ENCODE results near the gene JUNB.

JUNB gene

DNA sequence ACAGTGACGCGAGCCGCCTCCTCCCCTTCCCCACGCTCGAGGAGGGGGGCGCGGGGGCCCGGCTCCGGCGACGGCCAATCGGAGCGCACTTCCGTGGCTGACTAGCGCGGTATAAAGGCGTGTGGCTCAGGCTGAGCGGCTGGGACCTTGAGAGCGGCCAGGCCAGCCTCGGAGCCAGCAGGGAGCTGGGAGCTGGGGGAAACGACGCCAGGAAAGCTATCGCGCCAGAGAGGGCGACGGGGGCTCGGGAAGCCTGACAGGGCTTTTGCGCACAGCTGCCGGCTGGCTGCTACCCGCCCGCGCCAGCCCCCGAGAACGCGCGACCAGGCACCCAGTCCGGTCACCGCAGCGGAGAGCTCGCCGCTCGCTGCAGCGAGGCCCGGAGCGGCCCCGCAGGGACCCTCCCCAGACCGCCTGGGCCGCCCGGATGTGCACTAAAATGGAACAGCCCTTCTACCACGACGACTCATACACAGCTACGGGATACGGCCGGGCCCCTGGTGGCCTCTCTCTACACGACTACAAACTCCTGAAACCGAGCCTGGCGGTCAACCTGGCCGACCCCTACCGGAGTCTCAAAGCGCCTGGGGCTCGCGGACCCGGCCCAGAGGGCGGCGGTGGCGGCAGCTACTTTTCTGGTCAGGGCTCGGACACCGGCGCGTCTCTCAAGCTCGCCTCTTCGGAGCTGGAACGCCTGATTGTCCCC, at the start of gene JUNB:
Gene JUNB, plus strand, starts transcription at position 142 of the 706 bp plus-strand sequence. Its CDS starts 286 bp downstream, at position 428.
- DNase-seq = peak; percentile 92

DNA sequence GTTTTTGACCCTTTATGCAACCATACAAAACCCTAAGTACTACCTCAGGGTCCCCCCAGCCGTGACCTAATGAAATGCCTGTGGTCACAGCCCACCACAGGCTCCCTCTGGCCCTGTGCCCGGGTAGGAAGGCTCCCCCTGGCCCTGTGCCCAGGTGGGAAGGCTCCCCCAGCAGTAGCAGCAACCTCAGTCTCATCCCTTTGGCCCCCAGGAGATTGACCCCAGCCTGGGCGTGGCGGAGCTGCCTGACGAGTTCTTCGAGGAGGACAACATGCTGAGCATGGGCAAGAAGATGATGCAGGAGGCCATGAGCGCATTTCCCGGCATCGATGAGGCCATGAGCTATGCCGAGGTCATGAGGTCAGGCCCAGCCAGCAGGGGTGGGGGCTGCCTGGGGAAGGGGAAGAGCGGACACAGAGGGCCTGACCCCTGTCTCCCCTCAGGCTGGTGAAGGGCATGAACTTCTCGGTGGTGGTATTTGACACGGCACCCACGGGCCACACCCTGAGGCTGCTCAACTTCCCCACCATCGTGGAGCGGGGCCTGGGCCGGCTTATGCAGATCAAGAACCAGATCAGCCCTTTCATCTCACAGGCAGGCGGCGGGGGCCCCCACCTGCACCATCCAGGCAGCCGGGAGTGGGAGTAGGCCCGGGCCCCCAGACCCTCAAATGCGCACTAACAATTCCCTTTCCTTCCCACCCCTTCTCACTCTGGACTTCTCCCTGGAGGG, 46.0 kb upstream of the JUNB start:
- no peak for DNase-seq

DNA sequence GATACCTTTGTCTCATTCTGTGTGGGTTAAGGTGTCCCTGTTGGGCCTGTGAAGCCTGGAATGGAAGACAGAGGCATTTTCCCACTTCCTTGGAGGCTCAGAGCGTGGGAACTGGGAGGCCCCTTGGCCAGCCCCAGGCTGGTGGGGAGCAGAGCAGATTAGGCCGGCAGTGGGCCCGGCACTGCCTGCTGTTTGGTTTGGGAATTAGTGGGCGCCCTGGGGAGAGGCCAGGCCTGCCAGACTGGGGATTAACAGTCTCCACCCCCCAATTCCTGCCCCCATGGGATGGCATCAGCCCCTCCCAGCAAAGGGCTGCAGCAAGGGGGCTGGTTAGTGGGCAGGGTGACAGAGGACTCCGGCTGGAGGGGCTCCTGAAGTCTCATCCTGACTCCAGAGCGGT, 42.8 kb upstream of the JUNB start:
- DNase-seq = no peak

DNA sequence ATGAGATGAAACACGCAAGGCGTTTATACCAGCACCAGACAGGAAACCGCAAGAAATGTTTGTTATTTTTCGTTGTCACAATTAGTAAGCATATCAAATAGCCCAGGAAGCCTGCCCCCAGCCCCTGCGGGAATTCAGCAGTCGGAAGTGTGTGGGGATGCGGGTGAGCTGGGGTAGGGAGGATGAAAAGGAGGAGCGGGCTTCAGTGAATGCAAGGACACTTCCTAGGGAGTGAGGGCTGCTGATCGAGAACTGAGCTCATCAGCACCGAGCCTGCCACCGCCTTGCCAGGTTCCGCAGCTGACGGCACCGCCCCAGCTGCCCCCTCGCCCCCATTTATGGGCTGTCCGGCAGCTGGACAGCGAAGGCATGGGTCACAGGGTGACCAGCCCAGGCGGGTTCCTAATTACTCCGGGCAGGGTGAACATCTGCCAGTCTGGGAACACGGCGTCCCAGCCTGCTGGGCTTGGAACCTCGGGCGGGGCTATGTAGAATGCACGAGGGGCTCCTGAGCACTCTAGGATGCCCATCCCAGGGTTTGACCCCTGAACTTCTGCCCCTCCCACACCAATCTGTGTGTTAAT, 41.3 kb upstream of the JUNB start:
- DNase-seq = no peak

DNA sequence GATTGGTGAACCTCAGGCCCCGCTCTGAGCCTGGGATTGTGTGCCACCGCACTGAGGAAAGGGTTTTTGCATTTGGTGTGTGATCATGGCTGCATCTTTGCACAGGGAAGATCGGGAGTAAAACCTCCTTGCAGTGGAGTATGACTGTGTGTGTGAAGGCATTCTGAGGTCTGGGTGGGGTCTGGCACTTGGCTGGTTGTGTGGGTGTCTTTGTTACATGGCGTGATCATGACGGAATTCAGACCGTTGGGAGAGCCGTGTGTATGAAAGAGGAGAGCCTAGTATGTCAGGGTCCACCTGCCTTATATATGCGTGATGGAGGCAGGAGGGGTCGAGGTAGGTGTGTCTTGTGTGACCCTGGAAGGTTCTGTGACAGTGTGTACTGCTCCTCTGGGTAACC, 40.4 kb upstream of the JUNB start:
- DNase-seq = no peak

DNA sequence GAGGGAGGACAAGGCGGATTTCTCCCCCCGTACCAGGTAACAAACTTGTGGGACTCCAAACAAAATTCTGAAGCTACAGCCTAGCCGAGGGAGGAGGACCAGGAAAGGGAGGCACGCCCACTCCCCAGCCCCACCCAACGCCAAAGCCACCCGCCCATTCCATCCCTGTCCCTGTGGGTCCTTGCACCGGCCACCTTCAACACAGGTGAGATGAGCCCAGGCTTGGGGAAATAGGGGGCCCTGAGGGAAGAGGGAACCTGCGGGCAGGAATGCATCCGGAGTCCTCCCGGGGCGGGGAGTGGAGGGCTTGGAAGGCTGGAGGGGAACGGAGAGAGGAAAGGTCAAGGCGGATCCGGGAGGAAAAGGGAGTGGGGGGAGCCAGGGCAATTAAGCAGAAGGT, 39.7 kb upstream of the JUNB start, which contains the start of gene BEST2:
Gene BEST2, plus strand, starts transcription at position 157 of the 400 bp plus-strand sequence. CDS start 802 bp downstream, outside the sequence.
- no peak for DNase-seq

DNA sequence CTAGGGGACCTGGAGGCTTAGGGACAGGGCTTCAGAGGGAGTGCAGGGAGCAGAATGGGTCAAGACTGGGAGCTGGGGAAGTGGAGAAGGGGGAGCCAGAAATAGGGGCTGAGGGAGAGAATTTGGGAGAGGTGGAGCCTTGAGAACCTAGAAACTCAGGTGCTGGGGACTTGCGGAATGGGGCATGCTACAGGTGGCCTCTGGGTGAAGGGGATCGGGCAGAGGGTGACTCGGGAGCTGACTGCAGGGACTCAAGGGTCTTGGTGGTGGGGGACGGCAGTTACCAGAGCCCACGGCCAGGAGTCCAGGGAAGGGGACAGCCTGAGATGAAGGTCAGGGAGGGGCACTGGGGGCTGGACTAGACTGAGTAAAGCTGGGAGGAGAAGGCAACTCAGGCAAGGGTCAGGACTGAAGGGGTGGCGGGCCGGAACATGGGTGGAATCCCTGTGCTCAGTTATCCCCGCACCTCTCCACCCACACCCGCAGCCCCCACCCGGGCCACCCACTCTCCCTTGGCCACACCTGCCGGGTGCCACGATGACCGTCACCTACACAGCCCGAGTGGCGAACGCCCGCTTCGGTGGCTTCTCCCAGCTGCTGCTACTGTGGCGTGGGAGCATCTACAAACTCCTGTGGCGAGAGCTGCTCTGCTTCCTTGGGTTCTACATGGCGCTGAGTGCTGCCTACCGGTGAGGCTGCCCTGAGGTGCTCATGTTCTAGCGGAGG, 39.1 kb upstream of the JUNB start:
- no peak for DNase-seq

DNA sequence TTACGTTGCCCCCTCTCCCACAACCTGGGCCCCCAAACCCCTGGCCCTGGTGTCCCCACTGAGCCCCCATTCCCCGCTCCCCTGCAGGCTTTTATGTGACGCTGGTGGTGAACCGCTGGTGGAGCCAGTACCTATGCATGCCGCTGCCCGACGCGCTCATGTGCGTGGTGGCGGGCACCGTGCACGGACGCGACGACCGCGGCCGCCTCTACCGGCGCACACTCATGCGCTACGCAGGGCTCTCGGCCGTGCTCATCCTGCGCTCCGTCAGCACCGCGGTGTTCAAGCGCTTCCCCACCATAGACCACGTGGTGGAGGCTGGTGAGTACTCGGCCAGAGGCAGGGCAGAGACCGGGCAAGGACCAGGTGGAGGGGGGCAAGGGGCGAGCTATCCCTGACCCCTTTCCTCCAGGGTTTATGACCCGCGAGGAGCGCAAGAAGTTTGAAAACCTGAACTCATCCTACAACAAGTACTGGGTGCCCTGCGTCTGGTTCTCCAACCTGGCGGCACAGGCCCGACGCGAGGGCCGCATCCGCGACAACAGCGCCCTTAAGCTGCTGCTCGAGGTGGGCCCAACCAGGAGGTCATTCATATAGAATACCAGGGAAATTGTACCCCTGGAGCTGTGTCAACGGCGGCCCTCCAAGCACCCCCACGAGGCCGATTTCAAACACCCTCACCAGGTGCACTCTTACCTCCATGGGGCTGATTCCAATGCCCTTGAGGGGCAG, 36.7 kb upstream of the JUNB start:
- DNase-seq = no peak

DNA sequence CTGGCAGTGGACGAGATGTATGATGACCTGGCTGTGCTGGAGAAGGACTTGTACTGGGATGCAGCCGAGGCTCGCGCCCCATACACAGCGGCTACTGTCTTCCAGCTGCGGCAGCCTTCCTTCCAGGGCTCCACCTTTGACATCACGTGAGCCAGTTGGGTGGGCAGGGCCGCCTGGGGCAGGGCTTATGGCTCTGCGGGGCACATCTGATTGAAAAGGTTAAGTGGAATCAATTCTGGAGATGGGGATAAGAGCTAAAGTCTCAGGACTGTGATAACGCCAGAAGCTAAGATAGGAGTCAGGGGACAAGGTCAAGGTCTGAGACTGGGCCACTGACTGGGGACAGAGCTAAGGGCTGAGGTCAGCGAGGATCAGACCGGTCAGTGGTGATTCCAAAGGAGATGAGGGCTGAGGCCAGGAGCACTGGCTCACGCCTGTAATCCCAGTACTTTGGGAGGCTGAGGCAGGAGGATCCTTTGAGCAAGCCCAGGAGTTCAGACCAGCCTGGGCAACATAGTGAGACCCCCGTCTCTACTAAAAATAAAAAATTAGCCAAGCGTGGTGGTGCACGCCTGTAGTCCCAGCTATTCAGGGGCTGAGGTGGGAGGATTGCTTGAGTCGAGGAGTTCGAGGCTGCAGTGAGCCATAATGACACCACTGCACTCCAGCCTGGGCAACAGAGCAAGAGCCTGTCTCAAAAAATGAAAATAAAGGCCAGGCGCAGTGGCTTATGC, 35.0 kb upstream of the JUNB start:
- DNase-seq = no peak

DNA sequence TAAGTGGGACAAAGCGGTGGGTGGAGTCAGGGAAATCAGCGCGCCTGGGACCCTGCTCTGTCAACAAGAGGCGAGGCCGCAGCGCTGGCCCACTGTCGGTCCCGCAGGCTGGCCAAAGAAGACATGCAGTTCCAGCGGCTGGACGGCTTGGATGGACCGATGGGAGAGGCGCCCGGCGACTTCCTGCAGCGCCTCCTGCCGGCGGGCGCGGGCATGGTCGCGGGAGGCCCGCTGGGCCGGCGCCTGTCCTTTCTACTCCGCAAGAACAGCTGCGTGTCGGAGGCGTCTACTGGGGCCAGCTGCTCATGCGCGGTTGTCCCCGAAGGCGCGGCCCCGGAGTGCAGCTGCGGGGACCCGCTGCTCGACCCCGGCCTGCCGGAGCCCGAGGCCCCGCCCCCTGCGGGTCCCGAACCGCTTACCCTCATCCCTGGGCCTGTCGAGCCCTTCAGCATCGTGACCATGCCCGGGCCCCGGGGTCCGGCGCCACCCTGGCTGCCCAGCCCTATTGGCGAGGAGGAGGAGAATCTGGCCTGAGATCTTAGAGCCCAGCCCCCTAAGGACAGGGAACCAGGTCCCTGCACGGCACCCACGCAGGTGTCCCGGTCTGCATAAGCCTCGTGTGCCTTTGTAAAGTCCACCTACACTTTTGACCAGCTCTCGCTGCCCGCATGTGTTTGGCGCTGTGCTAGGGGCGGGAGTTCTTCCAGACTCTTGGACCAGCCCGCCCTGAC, 33.6 kb upstream of the JUNB start:
- DNase-seq = peak; percentile 65

DNA sequence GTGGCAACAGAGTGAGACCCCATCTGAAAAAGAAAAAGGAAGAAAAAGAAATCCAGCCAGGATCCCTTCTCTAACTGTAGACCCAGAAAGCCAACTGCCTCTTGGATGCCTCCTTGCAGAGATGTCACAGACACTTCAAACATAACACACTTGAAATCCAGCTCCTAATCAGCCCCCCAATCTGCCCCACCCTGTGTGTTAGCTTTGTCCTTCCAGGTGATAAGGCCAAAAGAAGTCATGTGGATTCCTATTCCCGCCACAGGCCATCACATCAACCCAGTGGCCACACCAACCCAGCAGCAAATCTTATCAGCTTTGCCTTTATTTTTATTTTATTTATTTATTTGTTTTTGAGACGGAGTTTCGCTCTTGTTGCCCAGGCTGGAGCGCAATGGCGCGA, 31.6 kb upstream of the JUNB start:
- no peak for DNase-seq

DNA sequence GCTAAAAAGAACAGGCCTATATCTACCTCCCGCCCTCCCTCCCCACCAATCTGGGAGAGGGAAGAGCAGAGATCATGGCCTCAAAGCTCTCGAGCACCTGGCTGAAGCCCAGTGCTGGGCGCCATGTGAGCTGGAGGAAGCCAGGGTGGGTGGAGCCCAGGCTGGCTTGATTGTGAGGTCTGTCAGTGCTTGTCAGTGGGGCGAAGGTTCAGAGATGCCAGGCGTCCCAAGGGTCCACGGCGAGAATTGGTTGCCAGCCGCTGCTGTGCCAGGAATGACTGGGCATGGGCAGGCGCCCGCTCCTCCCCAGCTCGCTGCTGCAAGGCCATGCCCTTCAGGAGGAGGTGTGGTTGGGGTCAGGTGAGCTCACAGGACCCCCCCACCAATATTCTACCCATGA, 28.2 kb upstream of the JUNB start:
- DNase-seq = no peak

DNA sequence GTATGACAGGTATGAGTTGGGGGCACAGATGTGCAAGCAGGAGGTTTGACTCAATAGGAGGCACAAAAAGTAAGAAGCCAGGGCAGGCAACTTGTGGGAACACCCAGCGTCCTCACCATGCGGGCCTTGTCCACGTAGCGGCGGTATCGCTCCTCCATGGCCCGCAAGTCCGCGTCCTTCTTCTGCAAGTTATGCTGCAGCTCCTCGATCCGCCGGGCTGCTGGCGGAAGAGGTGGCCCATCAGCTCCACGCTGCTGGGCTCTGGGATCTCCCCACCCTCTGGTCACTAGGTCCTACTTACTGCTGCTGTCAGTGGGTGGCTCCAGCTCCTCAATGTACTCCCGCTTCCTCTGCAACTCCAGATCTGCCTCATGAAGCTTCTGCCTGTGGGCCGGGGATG, 26.6 kb upstream of the JUNB start:
- no peak for DNase-seq

DNA sequence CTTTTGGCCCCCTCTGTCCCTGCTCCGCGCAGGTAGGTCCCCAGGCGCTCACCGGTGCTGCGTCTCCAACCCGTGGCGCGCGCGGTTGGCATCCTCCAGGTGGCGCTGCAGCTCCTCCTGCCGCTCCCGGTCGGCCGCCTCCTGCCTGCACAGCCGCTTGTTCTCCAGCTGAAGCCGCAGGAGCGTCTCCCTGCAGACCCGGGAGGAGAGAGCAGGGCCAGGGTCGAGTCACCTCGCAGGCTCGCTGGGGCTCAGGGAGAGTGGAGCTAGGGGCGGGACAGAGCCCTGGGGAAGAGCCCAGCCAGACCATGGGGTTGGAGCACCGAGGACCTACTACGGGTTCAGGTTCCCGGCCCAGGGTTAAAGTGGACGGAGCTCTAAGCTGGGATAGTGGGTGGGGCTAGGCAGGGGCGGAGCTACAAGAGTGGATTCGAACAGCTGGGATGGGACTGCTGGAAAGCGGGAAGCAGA, 25.2 kb upstream of the JUNB start:
- no peak for DNase-seq

DNA sequence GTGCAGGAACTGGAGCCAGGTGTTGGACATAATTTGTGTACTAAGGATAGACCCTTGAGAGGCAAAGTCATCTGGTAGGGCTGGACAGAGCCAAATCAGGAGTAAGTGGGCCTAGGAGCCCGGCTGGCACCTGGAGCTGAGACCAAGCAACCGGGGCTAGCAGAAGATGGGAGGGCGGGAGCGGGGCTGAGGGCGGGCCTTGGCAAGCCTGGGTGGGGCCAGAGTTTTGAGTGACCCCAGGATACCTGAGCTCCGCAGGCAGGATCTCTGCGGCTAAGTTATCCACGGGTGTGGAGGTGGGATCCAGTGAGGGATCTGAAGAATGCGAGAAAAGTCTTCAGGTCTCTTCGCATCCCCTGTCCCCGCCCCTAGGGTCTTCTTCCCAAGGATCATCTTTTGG, 24.1 kb upstream of the JUNB start:
- no peak for DNase-seq

DNA sequence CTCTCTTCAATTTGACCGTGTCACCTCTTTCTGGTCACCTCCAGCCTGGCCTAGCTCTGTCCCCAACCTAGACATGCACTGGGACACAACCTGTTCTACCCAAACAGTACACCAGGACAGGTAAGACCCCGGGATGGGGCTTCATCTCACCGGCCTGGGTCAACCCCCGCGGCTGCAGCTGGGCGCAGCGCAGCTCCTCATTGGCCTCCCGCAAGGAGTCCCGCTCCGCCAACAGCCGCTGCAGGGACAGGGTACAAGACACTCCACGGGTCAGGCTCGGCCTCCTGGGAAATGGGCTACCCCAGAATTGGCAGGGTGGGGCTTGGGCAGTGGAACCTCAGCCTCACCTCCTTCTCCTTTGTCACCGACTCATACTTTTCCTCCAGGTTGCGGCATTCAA, 23.6 kb upstream of the JUNB start:
- no peak for DNase-seq

DNA sequence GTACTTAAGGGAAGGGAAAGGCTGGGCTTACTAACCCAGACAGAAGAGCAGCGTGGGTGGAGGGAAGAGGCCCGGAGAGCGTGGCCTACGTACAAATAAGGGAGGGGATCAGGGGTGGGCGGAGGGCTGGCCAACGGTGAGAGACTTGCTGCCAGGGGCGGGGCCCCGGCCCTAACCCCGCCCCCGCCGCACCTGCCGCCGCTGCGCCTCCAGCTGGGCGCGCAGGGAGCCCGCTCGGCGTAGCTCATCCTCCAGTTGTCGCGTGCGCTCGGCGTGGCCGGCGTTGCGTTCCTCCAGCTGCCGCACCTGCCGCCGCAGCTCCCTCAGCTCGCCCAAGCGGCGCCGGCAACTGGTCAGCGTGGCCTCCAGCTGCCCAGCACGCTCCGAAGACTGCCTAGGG, 21.6 kb upstream of the JUNB start:
- no peak for DNase-seq

DNA sequence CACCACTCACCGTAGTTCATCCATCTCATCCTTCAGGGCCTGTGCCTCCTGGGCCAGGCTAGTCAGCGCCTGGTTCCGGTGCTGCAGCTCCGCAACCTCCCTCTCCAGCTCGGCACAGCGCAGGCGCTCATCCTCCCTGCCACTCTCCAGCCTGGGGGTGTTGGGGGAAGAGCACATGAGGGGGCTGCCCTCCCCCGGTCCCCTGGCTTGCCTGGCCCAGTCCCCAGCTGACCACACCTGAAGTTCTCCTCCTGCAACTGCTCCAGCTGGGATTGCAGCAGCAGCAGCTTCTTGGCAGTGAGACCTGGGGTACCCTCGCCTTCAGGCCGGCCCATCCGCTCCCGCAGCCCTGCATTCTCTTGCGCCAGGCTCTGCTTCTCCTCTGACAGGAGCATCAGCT, 20.4 kb upstream of the JUNB start:
- DNase-seq = no peak

DNA sequence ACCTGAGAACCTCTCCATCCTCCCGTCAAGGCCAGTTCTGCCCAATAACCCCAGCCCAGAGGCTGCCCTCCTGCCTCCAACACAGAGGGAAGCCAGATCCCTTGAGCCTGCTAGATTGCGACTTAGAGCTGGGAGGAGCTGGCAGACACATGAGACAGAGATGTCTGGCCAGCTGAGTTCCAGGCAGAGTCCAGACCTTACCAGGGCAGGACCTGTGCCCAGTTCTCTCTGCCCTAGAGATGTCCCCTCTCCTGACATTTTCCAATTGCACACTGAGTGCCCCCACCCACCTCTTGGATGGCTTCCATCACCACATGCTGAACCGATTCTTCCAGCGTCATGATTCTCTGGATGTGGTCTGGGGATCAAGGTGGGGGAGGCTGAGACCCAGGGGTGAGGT, 19.0 kb upstream of the JUNB start:
- DNase-seq = no peak

DNA sequence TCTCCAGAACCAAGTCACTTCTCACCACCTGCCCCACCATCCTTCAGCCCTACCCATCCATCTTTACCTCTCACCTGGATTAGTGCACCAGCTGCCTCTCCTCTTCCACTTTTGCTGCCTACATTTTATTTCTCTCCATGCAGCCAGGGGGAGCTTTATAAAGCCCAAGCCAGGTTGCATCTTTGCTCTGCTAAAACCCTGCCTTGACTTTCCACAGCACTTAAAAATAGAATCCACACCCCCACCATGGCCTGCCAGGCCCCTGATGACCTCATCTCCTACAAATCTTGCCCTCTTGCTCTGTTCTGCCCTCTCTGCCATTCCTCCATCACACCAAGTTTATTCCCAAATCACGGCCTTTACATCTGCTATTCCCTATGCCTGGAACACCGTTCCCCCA, 17.7 kb upstream of the JUNB start:
- no peak for DNase-seq

Data from NCI-H510A treated with DMSO at 0.1 percent for 48 hours (cell line).